ENCODE results near the gene MIEF2.

GRCh38 chr17:18261146-18261515 lies 669 bp downstream of the MIEF2 start:
- no peak for TF ChIP-seq CTCF (conservative IDR thresholded peaks at IDR 0.05; ENCODE audit: low read length)
- TF ChIP-seq EZH2phosphoT487 (IDR thresholded peaks at IDR 0.05; ENCODE audit: borderline replicate concordance): no peak

Measured in Loucy (cell line).